ENCODE measurements around the gene EZR.
"Not testable (repeated sequence)": the region's sequence is repeated elsewhere in the genome, so short reads cannot be mapped to it uniquely, and the experiment has no call there.

The EZR gene

DNA sequence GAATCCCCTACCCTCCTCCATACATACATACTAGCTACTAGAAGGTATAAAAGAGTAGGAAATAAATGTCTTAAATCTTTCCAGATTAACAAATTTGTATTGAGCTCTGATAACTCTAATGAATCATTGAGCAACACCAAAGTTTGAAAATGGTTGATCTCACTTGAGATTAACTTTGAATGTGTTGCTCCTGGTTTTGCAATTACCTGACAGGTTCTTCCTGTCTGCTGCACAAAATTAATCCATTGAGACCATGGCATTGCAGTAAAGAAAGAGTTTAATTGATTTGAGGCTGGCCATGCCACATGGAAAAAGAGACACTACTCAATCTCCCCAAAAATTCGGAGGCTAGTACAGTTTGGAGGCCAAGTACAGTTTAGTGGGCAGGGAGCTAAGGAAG is 21.3 kb upstream of the EZR start:
- no peak for DNase-seq

- no peak for DNase-seq
Measured at GRCh38 chr6:158839796-158840195, 20.6 kb upstream of the EZR start.

- DNase-seq: not testable (repeated sequence)
Measured at GRCh38 chr6:158838790-158839189, 19.6 kb upstream of the EZR start.

- no peak for DNase-seq
Measured at GRCh38 chr6:158837684-158838625, 18.8 kb upstream of the EZR start.

DNA sequence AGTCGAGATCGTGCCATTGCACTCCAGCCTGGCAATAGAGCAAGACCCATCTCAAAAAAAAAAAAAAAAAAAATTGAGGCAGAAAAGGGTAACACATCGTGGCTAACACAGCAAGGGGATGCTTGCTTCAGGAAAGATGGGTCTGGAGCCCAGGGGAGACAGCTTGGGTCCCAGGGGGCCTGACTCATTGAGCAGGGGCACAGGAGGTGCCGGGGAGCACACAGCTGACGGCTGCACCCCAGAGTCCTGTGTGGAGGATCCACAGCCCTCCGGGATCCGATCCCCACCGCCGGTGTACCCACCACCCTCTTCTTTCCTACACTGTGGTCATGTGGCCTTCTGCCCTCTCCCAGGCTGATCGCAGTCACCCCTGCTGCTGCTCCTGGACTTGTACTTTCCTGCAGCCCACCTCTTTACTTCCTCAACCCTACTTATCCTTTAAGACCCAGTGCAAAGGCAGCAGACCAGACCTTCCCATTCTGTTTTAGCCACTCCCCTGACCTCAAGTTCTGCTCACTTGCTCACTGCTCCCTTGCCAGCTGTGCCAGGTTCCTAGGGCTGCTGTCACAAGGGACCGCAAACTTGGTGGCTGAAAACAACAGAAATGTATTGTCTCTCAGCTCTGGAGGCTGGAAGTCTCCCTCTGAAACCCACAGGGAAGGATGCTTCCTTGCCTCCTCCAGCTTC is 17.6 kb upstream of the EZR start:
- no peak for DNase-seq

GRCh38 chr6:158835616-158836221 is 16.6 kb upstream of the EZR start:
- DNase-seq: peak; percentile 91

DNA sequence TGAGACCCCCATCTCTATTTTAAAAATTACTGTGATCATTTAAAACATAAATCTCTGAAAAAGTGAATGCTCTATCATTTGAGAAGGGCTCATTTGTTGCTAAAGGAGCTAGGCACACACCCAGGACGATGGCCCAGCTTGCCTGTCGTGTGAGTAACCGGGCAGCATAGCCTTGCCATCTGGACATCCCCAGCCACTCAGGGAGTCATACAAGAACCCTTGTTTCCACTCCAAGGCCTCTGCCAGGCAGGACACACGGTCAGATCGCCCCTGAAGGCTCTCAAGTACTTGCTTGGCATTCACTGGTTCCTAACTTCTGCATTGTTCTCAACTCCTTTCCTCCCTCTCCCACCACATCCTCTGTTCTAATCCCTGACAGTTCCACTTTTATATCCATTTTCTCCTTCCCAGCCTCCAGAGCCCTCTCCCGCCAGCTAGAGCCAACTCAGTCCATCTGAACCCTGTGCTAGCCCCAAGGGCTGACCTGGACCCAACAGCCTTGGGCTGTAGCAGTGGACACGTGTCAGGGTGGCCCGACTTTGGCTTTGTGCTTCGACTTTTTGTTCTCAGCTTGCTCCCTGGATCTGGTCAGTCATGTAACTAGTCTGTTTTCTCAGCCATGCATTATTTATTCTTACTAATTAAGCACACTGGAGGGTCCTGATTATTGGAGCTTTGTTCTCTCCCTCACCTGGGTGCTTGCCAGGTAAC is 15.7 kb upstream of the EZR start:
- no peak for DNase-seq

DNA sequence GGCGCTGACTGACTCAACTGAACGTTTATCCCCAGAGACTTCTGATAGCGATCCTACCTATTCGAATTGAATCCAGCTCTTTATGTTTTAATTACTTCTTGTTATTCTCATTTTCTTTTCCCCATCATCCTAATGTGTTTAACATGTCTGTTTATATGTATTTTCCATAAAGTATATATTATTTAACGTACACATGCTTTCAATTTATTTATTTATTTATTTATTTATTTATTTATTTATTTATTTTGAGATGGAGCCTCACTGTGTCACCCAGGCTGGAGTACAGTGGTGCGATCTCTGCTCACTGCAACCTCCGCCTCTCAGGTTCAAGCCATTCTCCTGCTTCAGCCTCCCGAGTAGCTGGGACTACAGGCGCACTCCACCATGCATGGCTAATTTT is 13.6 kb upstream of the EZR start:
- not testable (repeated sequence) for DNase-seq

- DNase-seq: peak; percentile 76
Measured at GRCh38 chr6:158832026-158832425, 12.9 kb upstream of the EZR start.

- no peak for DNase-seq
Measured at GRCh38 chr6:158831571-158831970, 12.4 kb upstream of the EZR start.

DNA sequence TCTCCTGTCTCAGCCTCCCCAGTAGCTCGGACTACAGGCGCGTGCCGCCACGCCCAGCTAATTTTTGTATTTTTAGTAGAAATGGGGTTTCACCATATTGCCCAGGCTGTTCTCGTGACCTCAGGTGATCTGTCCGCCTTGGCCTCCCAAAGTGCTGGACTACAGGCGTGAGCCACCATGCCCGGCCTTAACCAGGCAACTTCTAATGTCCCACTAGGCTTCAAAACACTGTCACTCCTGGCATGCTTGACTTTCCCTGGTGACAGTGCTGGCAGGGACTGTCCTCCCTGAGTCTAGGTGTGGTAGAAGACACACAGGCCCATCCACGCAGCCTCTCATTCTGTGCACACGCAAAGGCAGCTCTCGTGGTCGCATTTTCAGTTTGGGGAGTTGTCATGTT is 11.6 kb upstream of the EZR start:
- no peak for DNase-seq

DNA sequence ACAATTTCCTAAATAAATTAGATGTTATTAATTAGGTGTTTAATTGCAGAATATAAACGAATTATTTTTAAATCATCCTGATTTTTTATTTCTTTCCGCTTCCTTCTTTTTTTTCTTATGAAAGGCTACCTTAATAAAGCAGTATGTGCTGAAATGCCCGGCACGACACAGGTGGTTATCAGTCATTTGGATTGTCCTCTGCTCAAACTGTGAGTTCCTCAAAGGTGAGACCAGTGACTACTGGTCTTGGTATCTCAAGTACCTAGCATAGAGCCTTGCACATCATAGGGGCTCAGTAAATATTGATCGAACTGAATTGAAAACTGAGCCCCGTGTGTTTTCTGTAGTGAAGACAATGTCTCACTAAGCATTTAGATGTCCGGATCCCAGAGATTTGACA is 9.6 kb upstream of the EZR start:
- no peak for DNase-seq

GRCh38 chr6:158826819-158827501 is 7.8 kb upstream of the EZR start:
- DNase-seq: no peak

DNA sequence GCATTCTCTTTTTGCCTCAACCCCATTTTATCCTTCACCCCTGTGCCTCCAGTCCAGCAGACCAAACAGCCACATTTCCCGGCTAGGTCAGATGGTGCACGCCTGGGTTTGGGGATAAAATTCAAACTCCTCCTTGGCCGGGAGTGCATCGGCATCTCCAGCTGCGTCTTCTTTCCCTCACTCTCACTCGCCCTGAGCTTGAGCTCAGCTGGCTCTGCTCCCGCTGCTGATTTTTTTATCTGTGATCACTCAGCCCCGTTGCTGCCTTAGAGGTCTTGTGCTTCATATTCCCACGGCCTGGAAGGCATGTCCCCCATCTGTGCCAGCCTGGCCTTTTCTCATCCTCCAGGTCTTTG is 6.8 kb upstream of the EZR start:
- DNase-seq: no peak

DNA sequence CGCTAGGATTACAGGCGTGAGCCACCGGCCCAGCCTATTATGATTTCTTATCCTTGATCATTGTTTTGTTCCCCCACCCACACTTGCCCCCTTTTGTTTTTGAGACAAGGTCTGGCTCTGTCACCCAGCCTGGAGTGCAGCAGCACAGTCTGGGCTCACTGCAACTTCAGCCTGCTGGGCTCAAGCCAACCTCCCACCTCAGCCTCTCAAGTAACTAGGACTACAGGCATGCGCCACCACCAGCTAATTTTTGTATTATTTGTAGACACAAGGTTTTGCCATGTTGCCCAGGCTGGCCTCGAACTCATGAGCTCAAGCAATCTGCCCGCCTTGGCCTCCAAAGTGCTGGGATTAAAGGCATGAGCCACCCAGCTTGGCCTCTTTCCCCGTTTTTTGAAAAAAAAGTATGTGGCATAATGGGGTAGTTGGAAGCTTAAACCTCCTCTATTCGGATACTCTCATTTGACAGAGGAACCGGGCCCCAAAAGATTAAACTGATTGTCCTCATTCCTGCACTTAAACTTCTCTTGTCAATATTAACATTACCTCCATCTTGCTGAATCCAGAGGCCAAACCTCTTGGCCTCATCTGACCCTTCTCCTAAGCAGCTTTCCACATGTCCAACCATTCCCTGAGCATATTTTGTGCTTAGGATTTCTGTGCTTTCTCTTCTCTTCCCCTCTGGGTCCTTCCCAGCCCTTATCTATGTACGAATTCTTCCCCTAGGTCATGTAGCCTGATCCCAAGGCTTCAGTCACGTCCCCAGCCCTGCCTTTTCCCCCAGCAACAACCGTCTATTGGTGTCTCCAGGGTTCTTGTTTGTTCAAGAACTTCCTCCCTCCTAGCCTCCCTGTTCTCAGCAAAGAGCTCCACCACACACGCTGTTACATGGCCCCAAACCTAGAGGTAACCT is 6.1 kb upstream of the EZR start:
- DNase-seq: no peak

- DNase-seq: not testable (repeated sequence)
Measured at GRCh38 chr6:158823616-158824015, 4.4 kb upstream of the EZR start.

DNA sequence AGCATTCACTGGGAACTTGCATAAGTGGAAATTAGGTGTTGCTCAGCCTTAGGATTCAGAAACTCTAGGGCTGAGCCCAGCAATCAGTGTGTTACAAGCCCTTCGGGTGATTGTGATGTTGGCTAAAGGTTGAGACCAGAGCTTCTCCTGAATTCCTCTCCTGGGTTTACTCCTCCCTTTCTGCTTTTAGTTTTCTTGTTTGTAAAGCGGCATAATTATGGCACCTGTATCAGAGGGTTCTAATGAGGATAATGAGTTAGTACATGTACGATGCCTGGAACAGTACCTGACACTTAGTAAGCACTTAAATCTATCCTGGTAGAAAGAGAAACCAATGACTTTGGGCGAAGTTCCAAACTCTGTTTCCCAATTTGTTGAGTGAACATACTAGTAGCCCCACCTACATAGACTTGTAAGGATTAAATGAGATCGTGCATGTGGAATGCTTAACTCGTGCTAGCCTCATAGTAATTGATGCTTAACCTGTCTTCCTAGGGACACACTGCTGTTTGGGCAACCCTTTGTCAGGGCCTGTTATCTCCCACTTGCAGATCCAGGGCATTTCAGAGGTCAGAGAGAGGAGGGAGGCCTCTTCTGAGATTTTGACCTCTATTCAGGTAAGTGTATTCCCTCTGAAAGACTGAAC is 932 bp upstream of the EZR start:
- peak; percentile 41 for DNase-seq

DNA sequence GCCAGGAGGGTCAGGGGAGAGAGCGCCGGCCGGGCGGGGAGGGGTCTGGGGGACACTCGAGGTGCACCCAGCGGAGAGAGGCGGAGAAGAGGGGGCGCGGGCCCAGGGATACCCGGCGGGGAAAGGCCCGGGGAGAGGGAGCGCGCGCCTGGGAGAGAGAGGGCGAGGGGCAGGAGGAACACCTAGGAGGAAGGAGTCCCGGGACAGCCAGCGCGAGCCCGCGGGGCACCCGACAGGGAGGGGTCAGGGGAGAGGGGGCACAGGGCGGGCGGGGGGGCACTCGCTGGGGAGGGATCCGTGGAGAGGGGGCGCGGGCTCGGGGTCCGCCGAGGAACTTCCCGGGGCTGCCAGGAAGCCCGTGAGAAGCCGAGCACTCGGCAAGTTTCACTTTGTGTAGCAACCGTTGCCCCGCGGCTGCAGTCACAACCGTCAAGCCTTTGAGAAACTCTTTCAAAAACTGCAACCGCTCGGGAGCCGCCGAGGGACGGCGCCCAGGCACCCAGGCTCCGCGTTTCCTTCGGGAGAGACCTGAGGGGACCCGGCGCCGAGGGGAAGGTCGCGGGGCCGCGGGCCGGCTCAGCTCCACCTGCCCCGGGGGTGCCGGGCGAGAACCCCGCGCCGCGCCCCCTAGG is 471 bp downstream of the EZR start:
- peak; percentile 84 for DNase-seq

GRCh38 chr6:158817728-158818580 is 1.2 kb downstream of the EZR start:
- peak; percentile 84 for DNase-seq
